MCF 10A (cell line): ENCODE measurements around the gene DBF4B. TPM values are rescaled to one million over a fixed set of nuclear protein-coding genes. Genes with fewer than 3 reads are reported as not detected.

ENCODE experiments used
- BruUV-seq: library from RNA; stranded (reverse); fragments of 400-500 nt; replicated peaks from 2 replicates; lab custom pipeline; 2021; lab: Mats Ljungman, UMichigan
- CTCF ChIA-PET: fragments of 300-600 bp; sonication (Branson Sonifier 250); formaldehyde crosslinking; extraction: SDS; loops from one replicate; lab custom pipeline; 2021; ENCODE audit warnings: antibody characterized with exemption, inconsistent platforms; lab: Yijun Ruan, JAX
- POLR2A ChIA-PET: fragments of 300-600, 350-650 bp; sonication (Branson Sonifier 250); formaldehyde crosslinking; extraction: SDS; loops from one replicate; lab custom pipeline; 2020; ENCODE audit warnings: antibody characterized with exemption, inconsistent platforms; lab: Yijun Ruan, JAX
- DNase-seq: peaks from one replicate; pipeline ENCODE4 v3.0.0-alpha.2; 2018; ENCODE audit not compliant: unreplicated experiment
- H3K27ac Mint-ChIP-seq: one replicate; pipeline ENCODE4 v1.8.0; 2022; ENCODE audit warnings: mild to moderate bottlenecking, low read depth, mixed read lengths; ENCODE audit not compliant: unreplicated experiment
- H3K27me3 Mint-ChIP-seq: one replicate; pipeline ENCODE4 v1.8.0; 2022; ENCODE audit warnings: mixed read lengths; ENCODE audit not compliant: insufficient read depth, unreplicated experiment
- H3K36me3 Mint-ChIP-seq: one replicate; pipeline ENCODE4 v1.8.0; 2022; ENCODE audit warnings: mild to moderate bottlenecking, moderate library complexity, mixed read lengths; ENCODE audit not compliant: insufficient read depth, unreplicated experiment
- H3K4me1 Mint-ChIP-seq: one replicate; pipeline ENCODE4 v1.8.0; 2022; ENCODE audit warnings: mixed read lengths; ENCODE audit not compliant: insufficient read depth, unreplicated experiment
- H3K4me3 Mint-ChIP-seq: one replicate; pipeline ENCODE4 v1.8.0; 2022; ENCODE audit warnings: mild to moderate bottlenecking, moderate library complexity, mixed read lengths; ENCODE audit not compliant: unreplicated experiment
- H3K9me3 Mint-ChIP-seq: one replicate; pipeline ENCODE4 v1.8.0; 2022; ENCODE audit warnings: mixed read lengths; ENCODE audit not compliant: unreplicated experiment
- intact Hi-C: fragments of 100-400 bp; cut with micrococcal nuclease; formaldehyde crosslinking; loops from 2 replicates; pipeline ENCODE4 v1.14.1; 2022
- total RNA-seq: library from RNA; stranded (reverse); gene quantifications from 2 replicates; pipeline ENCODE4 v1.2.3, GENCODE V29; 2022
- TF ChIP-seq, protein P1 (sequence below): fragments of 200-600 bp; IDR thresholded peaks from one replicate; pipeline ENCODE4 v1.8.0; 2022; ENCODE audit warnings: antibody characterized with exemption, mild to moderate bottlenecking; ENCODE audit not compliant: unreplicated experiment

DBF4B gene
- total RNA-seq, 1 experiment from 2014 or later: 13.9 TPM

DNA sequence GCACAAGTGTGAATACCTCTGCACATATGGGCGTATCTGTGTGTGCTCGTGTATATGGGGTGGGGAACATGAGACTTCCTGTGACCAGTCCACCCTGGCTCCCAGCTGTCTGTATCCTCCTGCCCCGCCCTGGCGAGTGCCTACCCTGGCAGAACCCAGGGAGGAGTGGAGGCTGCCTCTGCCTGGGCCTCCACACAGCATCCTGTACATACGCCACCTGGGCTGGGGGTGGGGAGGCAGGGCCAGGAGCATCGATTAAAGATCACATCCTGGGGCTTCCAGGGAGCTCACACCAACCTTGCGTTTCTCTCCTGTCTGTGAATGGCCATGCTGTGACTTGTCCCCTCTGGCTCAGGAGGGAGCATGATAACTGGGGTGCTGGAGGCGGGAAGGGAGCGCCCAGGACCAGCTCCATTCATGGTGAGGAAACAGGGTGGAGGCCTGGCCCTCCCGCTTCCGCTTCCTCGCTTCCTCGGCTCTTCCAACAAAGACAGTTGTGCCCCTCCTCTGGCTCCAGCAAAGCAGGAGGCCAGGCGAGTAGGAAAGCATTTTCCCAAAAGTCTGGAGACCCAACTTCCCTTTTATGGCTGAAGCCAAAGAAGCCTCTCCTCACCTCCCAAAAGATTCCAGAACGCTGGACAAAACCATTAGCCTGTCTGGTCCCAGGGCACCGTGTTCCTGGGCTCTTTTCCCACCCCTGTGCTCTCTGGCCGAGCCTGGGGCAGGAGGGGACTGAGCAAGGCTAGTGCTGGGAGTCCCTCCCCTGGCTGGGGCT lies 73.3 kb downstream of the DBF4B start:
- ChIA-PET CTCF (interaction anchor here (0.5 to 9.4 kb wide), 7 partner anchors 9 to 295 kb away, joined by 3 to 233 read pairs (median 5); no protein-coding TSS in a partner anchor), POLR2A (no interaction called here)
- TF ChIP-seq, protein P1, sequence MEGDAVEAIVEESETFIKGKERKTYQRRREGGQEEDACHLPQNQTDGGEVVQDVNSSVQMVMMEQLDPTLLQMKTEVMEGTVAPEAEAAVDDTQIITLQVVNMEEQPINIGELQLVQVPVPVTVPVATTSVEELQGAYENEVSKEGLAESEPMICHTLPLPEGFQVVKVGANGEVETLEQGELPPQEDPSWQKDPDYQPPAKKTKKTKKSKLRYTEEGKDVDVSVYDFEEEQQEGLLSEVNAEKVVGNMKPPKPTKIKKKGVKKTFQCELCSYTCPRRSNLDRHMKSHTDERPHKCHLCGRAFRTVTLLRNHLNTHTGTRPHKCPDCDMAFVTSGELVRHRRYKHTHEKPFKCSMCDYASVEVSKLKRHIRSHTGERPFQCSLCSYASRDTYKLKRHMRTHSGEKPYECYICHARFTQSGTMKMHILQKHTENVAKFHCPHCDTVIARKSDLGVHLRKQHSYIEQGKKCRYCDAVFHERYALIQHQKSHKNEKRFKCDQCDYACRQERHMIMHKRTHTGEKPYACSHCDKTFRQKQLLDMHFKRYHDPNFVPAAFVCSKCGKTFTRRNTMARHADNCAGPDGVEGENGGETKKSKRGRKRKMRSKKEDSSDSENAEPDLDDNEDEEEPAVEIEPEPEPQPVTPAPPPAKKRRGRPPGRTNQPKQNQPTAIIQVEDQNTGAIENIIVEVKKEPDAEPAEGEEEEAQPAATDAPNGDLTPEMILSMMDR: no peak
- Mint-ChIP-seq H3K36me3 (peaks cover 4% of the 10 kb centered on the region), H3K9me3 (no peaks in the 10 kb centered on the region), H3K4me1 (peaks cover 7% of the 10 kb centered on the region), H3K27ac (no peak overlapping the region), H3K27me3 (peaks cover 4% of the 10 kb centered on the region), H3K4me3 (no peak overlapping the region)
- no peak for DNase-seq
- intact Hi-C loops: no loop called here
- BruUV-seq: no TSS peak

DNA sequence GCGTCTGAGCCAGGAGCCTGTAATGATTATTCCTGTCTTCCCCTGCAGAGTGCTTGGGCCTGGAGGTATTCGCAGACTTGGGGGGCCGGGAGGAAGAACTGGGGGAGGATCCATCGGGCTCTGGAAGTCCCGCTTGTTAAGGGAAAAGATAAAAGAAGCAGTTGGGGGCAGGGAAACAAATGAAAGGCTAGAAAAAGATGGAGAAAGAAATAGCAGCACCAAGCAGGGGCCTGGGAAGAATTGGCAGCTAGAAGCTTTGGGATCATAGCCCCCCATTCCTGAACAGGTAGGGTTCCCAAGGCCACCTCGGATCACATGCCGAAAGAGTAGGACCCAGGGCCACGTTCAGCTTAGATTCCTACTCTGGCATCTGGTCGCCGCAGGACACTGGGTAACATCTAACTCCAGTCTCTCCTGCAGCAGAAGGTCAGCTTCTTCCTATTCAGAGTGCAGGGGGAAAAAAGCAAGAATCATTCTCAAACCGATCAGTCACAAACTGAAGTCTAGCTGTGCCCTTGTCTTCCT lies 73.9 kb downstream of the DBF4B start:
- DNase-seq: no peak
- Mint-ChIP-seq H3K36me3 (no peaks in the 10 kb centered on the region), H3K27me3 (peaks cover 10% of the 10 kb centered on the region), H3K9me3 (no peaks in the 10 kb centered on the region), H3K4me1 (peaks cover 7% of the 10 kb centered on the region), H3K4me3 (no peak overlapping the region), H3K27ac (no peak overlapping the region)
- ChIA-PET POLR2A (no interaction called here), CTCF (interaction anchor here (0.5 to 9.4 kb wide), 6 partner anchors 55 to 349 kb away, joined by 3 to 233 read pairs (median 5); no protein-coding TSS in a partner anchor)
- intact Hi-C loops: no loop called here
- no TSS peak for BruUV-seq
- TF ChIP-seq, protein P1: no peak

DNA sequence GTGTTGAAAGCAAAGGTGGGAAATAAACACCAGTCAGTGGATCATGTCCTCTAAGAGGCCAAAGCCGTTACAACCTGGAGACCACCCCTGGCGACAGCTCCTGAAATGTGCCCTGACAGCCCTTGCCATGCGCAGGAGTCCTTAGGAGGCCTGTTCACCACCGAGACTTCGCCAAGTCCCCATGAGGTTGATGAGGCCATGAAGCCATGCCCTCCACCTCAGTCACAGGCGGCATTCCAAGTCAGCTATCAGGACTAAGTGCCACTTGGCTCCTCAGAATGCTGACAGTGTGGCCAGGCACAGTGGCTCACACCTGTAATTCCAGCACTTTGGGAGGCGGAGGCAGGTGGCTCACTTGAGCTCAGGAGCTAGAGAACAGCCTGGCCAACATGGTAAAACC lies 77.5 kb downstream of the DBF4B start:
- no TSS peak for BruUV-seq
- ChIA-PET CTCF (no interaction called here), POLR2A (interaction anchor here (0.5 kb wide), 1 partner anchor 32 kb away, joined by 4 read pairs; no protein-coding TSS in a partner anchor)
- intact Hi-C loops: no loop called here
- no peak for DNase-seq
- TF ChIP-seq, protein P1: no peak
- H3K9me3 Mint-ChIP-seq: no peaks in the 10 kb centered on the region
- H3K36me3 Mint-ChIP-seq: no peaks in the 10 kb centered on the region
- H3K27me3 Mint-ChIP-seq: peaks cover 10% of the 10 kb centered on the region
- no peak overlapping the region for H3K4me3 Mint-ChIP-seq
- H3K27ac Mint-ChIP-seq: no peak overlapping the region
- H3K4me1 Mint-ChIP-seq: no peaks in the 10 kb centered on the region

DNA sequence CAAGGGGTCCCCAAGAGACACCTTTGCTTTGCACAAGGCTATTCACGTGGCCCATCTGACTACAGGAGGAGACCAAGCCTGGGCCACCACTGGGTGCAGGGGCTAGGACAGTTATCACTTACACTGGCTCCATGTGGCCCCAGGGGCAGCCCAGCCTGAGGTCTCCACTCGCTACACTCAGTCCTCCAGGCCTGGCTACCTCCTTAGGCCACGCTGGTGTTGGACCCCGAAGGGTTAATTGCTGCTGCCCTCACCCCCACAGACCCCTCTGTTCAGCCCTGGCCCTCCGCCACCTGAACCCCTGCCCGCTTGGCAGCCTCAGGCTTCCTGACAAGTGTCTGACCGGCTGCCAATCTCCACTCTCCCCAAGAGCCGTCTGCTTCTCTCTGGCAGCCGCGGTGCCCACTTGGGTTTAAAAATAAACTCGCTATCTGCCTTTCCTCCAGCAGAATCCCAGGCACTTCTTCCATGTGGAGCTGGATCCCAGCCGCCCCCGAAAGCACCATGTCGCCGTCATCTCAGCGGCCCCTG lies 78.2 kb downstream of the DBF4B start:
- no peak overlapping the region for H3K4me3 Mint-ChIP-seq
- intact Hi-C loops: no loop called here
- H3K9me3 Mint-ChIP-seq: no peaks in the 10 kb centered on the region
- DNase-seq: no peak
- CTCF ChIA-PET: no interaction called here
- no peak overlapping the region for H3K27ac Mint-ChIP-seq
- POLR2A ChIA-PET: no interaction called here
- peaks cover 10% of the 10 kb centered on the region for H3K27me3 Mint-ChIP-seq
- BruUV-seq: no TSS peak
- TF ChIP-seq, protein P1: no peak
- H3K36me3 Mint-ChIP-seq: no peaks in the 10 kb centered on the region
- no peaks in the 10 kb centered on the region for H3K4me1 Mint-ChIP-seq
